K562 (cell line): Measurements from ENCODE around the gene SLC6A9. TPM values are rescaled to one million over a fixed set of nuclear protein-coding genes. Genes with fewer than 3 reads are reported as not detected.

Experiments used
- ATAC-seq: fragments of 200-7000 bp; cut with Tn5 transposase; 3 replicates; pipeline ENCODE4 v1.9.1; 2020; ENCODE audit warnings: moderate library complexity
- BruUV-seq: library from RNA; stranded (reverse); fragments of 400-500 nt; replicated peaks from 2 replicates; lab custom pipeline; 2021; lab: Mats Ljungman, UMichigan
- CTCF ChIA-PET: fragments of 300-600 bp; formaldehyde crosslinking; extraction: SDS; loops from one replicate; lab custom pipeline; 2021; ENCODE audit warnings: low intra/inter-chr PET ratio; lab: Yijun Ruan, JAX
- POLR2A ChIA-PET: fragments of 300-600, 350-650 bp; sonication (Branson Sonifier 250); formaldehyde crosslinking; extraction: SDS; loops from one replicate; lab custom pipeline; 2021; ENCODE audit warnings: antibody characterized with exemption, inconsistent platforms; lab: Yijun Ruan, JAX
- DNase-seq, 4 experiments: peaks; one replicate each; pipeline versions ENCODE4 v3.0.0 to v3.0.0-alpha.2; 2011 to 2018; ENCODE audit warnings: low spot score in 3 of 4, mixed read lengths in 3 of 4; ENCODE audit errors: extremely low read depth in 1 of 4
- FAIRE-seq: peaks from 2 replicates; lab custom pipeline; 2011; peaks lifted over from hg19 to GRCh38; lab: Jason Lieb, UNC
- H2AFZ ChIP-seq: 2 replicates; pipeline ENCODE4 v1.6.0; 2011; ENCODE audit warnings: low read depth, low read length, control low read depth, inconsistent platforms
- H3K27ac ChIP-seq: fragments of 200-600 bp; 3 replicates; pipeline ENCODE4 v1.8.0; 2011; ENCODE audit warnings: low read depth, mild to moderate bottlenecking, control low read depth, inconsistent platforms, low read length, moderate library complexity, mixed read lengths; ENCODE audit errors: extremely low read depth
- H3K27me3 ChIP-seq, 2 experiments: fragments of 300-600 bp in 1 of 2; 2 replicates in 1 of 2; 3 replicates in 1 of 2; pipeline versions ENCODE4 v1.6.0 to v1.8.0; 2011; ENCODE audit warnings: inconsistent platforms in 2 of 2, low read length in 2 of 2, mild to moderate bottlenecking in 1 of 2, mixed read lengths in 1 of 2, moderate library complexity in 1 of 2; ENCODE audit not compliant: control insufficient read depth in 2 of 2, insufficient read depth in 2 of 2
- H3K36me3 ChIP-seq: fragments of 300-600 bp; 3 replicates; pipeline ENCODE4 v1.8.0; 2011; ENCODE audit warnings: mild to moderate bottlenecking, low read length, inconsistent platforms; ENCODE audit not compliant: control insufficient read depth, insufficient read depth
- H3K4me1 ChIP-seq, 2 experiments: fragments of 200-600 bp in 1 of 2; replicated peaks in 1 of 2; 2 replicates in 1 of 2; 3 replicates in 1 of 2; pipeline versions ENCODE4 v1.5.1 to v1.8.0; 2011; ENCODE audit warnings: inconsistent platforms in 2 of 2, low read length in 2 of 2, mild to moderate bottlenecking in 1 of 2, mixed read lengths in 1 of 2, moderate library complexity in 1 of 2; ENCODE audit not compliant: control insufficient read depth in 2 of 2, insufficient read depth in 2 of 2
- H3K4me2 ChIP-seq: 2 replicates; pipeline ENCODE4 v1.6.1; 2011; ENCODE audit warnings: low read length, control low read depth, inconsistent platforms, mixed read lengths; ENCODE audit not compliant: insufficient read depth
- H3K4me3 ChIP-seq: fragments of 200-600 bp; sonication (generic), shearing (Covaris generic); 2 replicates; pipeline ENCODE4 v1.5.1; 2016; ENCODE audit warnings: control low read depth, inconsistent platforms
- H3K79me2 ChIP-seq: fragments of 200-600 bp; 3 replicates; pipeline ENCODE4 v1.8.0; 2011; ENCODE audit warnings: low read length, inconsistent platforms; ENCODE audit not compliant: control insufficient read depth, insufficient read depth
- H3K9ac ChIP-seq, 2 experiments: 2 replicates each; pipeline versions ENCODE4 v1.6.0 to v1.6.1; 2011; ENCODE audit warnings: low read depth in 2 of 2, low read length in 2 of 2, control low read depth in 1 of 2, inconsistent platforms in 1 of 2, mild to moderate bottlenecking in 1 of 2, mixed read lengths in 1 of 2; ENCODE audit not compliant: insufficient read depth in 1 of 2
- H3K9me1 ChIP-seq: one replicate; pipeline ENCODE4 v1.6.0; 2011; ENCODE audit warnings: inconsistent platforms, mild to moderate bottlenecking, low read length, moderate library complexity; ENCODE audit not compliant: control insufficient read depth, insufficient read depth
- H3K9me3 ChIP-seq: replicated peaks from 2 replicates; pipeline ENCODE4 v1.5.1; 2011; ENCODE audit warnings: low read depth, low read length, inconsistent platforms; ENCODE audit not compliant: control insufficient read depth, insufficient read depth
- H4K20me1 ChIP-seq: replicated peaks from 2 replicates; pipeline ENCODE4 v1.6.1; 2011; ENCODE audit warnings: low read length, inconsistent platforms, mixed read lengths; ENCODE audit not compliant: control insufficient read depth, insufficient read depth
- IRF2 ChIP-seq: sonication (generic); formaldehyde crosslinking; IDR thresholded peaks from 2 replicates; pipeline ENCODE4 v1.8.1; 2022; ENCODE audit warnings: mild to moderate bottlenecking, missing genetic modification reagents
- NFE2 ChIP-seq: IDR thresholded peaks from 2 replicates; pipeline ENCODE4 v1.6.1; 2014; ENCODE audit warnings: antibody characterized with exemption, low read depth
- POLR2A ChIP-seq: fragments of 450-650 bp; conservative IDR thresholded peaks from 2 replicates; pipeline ENCODE4 v1.6.1; 2016
- RFX1 ChIP-seq: fragments of 450-650 bp; IDR thresholded peaks from 2 replicates; pipeline ENCODE4 v1.6.1; 2016; ENCODE audit warnings: mild to moderate bottlenecking, moderate library complexity
- WGBS: fragments of 100-300 bp; shearing (Covaris generic); methylation state at CpG from one replicate; pipeline ENCODE4 v1.1.6; 2016; ENCODE audit warnings: low coverage, mixed read lengths; ENCODE audit not compliant: insufficient coverage; ENCODE audit errors: missing lambda C conversion rate; 5-methylcytosine and 5-hydroxymethylcytosine counted together
- in situ Hi-C: fragments of 300-500 bp; cut with MboI; formaldehyde crosslinking; loops from 4 replicates; pipeline ENCODE4 v1.15.0; 2018; ENCODE audit warnings: inconsistent platforms, mixed read lengths
- intact Hi-C: fragments of 100-400 bp; cut with micrococcal nuclease; formaldehyde crosslinking; loops from 2 replicates; pipeline ENCODE4 v1.14.2; 2022
- polyA plus RNA-seq, 8 experiments: library from polyadenylated mRNA; depleted of rRNA in 4 of 8; stranded (reverse) in 5 of 8; unstranded in 3 of 8; fragments of >200 nt; fragmentation: Nextera tagmentation in 2 of 8; fragmentation: Illumina TruSeq in 1 of 8; extraction: Ambion mirVana in 2 of 8; extraction: Trizol in 1 of 8; gene quantifications; 2 replicates each; pipeline versions ENCODE4 v1.2.1 to v1.2.3, GENCODE V29; 2011 to 2014; ENCODE audit warnings: inconsistent platforms in 1 of 8, missing spikeins in 1 of 8
- total RNA-seq, 7 experiments: library from RNA; depleted of rRNA in 6 of 7; stranded (reverse); fragments of >200 nt in 6 of 7; fragmentation: Illumina TruSeq in 2 of 7; extraction: Trizol in 2 of 7; gene quantifications; 2 replicates each; pipeline versions ENCODE4 v1.2.1 to v1.2.3, GENCODE V29; 2011 to 2021; ENCODE audit warnings: low replicate concordance in 1 of 7
- TF ChIP-seq, protein P1 (sequence below): sonication (generic); formaldehyde crosslinking; IDR thresholded peaks from 2 replicates; pipeline ENCODE4 v1.8.0; 2023; ENCODE audit warnings: mild to moderate bottlenecking, missing genetic modification reagents

The SLC6A9 gene
- total and polyA plus RNA-seq, 9 of the 15 experiments (the other 6 are each of a cell fraction or from before 2014, with no cell fraction given) = 0.17 to 18.7 (median 2.9) TPM

DNA sequence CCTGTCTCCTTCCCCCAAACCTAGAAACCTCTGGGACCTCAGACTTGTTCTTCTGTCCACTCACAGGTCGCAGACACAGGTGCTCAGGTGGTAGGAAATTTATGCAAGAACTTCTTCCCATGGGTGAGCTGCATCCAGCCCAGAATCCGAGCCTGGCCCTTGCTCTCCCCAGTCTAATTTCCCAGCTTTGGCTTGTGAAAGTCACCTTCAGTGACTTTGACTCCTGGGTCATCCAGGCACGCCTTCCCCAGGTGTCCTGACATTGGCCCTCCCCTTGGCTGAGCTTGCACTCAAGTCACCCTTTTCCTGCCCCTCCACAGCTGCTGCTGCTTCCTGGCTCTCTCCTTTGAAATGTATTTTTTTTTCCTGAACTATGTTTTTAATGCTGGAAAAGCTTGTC lies 77.9 kb downstream of the SLC6A9 start:
- 0 out of 2 replicates have a peak, but pooled peaks cover 8% of the 10 kb centered on the region for H4K20me1 ChIP-seq
- no TSS peak for BruUV-seq
- no peak overlapping the region for H3K4me3 ChIP-seq
- no peaks in the 10 kb centered on the region for H3K27me3 ChIP-seq
- WGBS = 73% methylated on average over 3 of the region's 3 CpGs
- POLR2A ChIA-PET = interaction anchor here (0.6 to 1.6 kb wide), 3 partner anchors 19 to 90 kb away, joined by 3 to 7 read pairs (median 4); partner anchors contain the start of gene ATP6V0B
- no peaks in the 10 kb centered on the region for H3K9me3 ChIP-seq
- DNase-seq (no peak), FAIRE-seq (no peak), ATAC-seq (no peak)
- no peak overlapping the region for H2AFZ ChIP-seq
- H3K36me3 ChIP-seq = peaks cover 40% of the 10 kb centered on the region
- intact Hi-C loops (no loop called here), in situ Hi-C loops (no loop called here)
- CTCF ChIA-PET = no interaction called here
- H3K27ac ChIP-seq = no peak overlapping the region
- H3K9me1 ChIP-seq = no peaks in the 10 kb centered on the region
- H3K79me2 ChIP-seq = peaks cover 14% of the 10 kb centered on the region
- H3K4me1 ChIP-seq = peaks cover 16 to 26% of the 10 kb centered on the region in 2 experiments; a peak in 4 of 5 replicates
- H3K9ac ChIP-seq = peak overlapping the region in 1 of 2 experiments; percentile 23; a peak in 1 of 4 replicates
- H3K4me2 ChIP-seq = no peak overlapping the region
- peak; percentile 34; the same call in 1 of the 2 replicates for TF ChIP-seq RFX1
- no peak for TF ChIP-seq IRF2 (CRISPR knock-in tag)
- TF ChIP-seq POLR2A = no peak

DNA sequence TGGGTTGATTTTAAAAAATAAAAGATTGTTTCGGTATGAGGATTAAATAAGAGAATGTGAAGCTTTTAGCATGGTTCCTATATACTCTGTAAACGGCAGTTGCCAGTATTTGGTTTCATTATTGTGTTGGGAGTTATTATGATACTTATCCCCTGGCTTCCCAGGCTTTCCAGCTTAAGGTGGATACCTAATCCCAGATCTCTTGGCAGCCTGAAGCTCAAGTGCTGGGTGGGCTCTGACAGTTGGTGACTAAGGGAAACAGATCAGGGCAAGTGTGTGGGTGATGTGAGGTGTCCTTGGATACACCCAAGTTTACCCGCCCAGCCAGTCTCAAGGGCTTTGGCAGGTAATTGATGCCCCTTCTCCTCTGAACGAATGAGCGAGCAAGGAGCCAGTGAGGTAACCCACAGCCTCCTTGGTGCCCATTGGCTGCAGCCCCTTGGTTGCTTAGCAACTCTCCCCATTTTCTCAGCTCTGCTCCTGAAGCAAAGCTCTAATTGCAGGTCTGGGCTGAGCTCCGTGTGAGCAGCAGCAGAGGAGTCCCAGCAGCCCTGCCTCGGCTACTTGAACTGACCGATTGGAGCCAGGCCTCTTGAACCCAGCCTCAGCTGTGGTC lies 78.4 kb downstream of the SLC6A9 start:
- DNase-seq (peak in 1 of 4 experiments; percentile 32), FAIRE-seq (no peak), ATAC-seq (no peak)
- CTCF ChIA-PET = no interaction called here
- no TSS peak for BruUV-seq
- Histone ChIP-seq H3K9me3 (no peaks in the 10 kb centered on the region), H3K79me2 (peaks cover 20% of the 10 kb centered on the region), H3K27ac (no peak overlapping the region), H3K27me3 (no peaks in the 10 kb centered on the region), H2AFZ (no peak overlapping the region), H3K36me3 (peaks cover 37% of the 10 kb centered on the region), H3K4me2 (no peak overlapping the region; the same call in 1 of the 2 replicates), H3K9ac (peak overlapping the region in 1 of 2 experiments; percentile 23; a peak in 1 of 4 replicates), H3K4me3 (no peak overlapping the region), H3K9me1 (no peaks in the 10 kb centered on the region), H4K20me1 (0 out of 2 replicates have a peak, but pooled peaks cover 7% of the 10 kb centered on the region), H3K4me1 (peaks cover 16 to 26% of the 10 kb centered on the region in 2 experiments; a peak in 4 of 5 replicates)
- 74% methylated on average over 8 of the region's 8 CpGs for WGBS
- intact Hi-C loops (no loop called here), in situ Hi-C loops (no loop called here)
- POLR2A ChIA-PET = interaction anchor here (0.9 to 1.6 kb wide), 2 partner anchors 21 to 90 kb away, joined by 3 to 7 read pairs; partner anchors contain the start of gene ATP6V0B
- TF ChIP-seq, protein P1, sequence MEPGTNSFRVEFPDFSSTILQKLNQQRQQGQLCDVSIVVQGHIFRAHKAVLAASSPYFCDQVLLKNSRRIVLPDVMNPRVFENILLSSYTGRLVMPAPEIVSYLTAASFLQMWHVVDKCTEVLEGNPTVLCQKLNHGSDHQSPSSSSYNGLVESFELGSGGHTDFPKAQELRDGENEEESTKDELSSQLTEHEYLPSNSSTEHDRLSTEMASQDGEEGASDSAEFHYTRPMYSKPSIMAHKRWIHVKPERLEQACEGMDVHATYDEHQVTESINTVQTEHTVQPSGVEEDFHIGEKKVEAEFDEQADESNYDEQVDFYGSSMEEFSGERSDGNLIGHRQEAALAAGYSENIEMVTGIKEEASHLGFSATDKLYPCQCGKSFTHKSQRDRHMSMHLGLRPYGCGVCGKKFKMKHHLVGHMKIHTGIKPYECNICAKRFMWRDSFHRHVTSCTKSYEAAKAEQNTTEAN (CRISPR knock-in tag) = no peak
- TF ChIP-seq NFE2 (peak; percentile 36; the same call in 1 of the 2 replicates), RFX1 (peak; percentile 78)
